Caco-2 (cell line): Measurements from ENCODE around the gene HTR1B. TPM values are rescaled to one million over a fixed set of nuclear protein-coding genes. Genes with fewer than 3 reads are reported as not detected.

ENCODE experiments used
- BruUV-seq: library from RNA; stranded (reverse); fragments of 400-500 nt; replicated peaks from 2 replicates; lab custom pipeline; 2021; lab: Mats Ljungman, UMichigan
- CTCF ChIA-PET: fragments of 300-600 bp; sonication (Branson Sonifier 250); formaldehyde crosslinking; loops from one replicate; lab custom pipeline; 2022; ENCODE audit warnings: antibody characterized with exemption; lab: Charles Lee
- POLR2A ChIA-PET: fragments of 300-600 bp; sonication (Branson Sonifier 250); formaldehyde crosslinking; loops from one replicate; lab custom pipeline; 2022; ENCODE audit warnings: antibody characterized with exemption; lab: Charles Lee
- DNase-seq, 2 experiments: peaks; one replicate each; pipeline versions ENCODE4 v3.0.0 to v3.0.0-alpha.2; 2020 to 2022
- H3K27me3 ChIP-seq: replicated peaks from 2 replicates; pipeline ENCODE4 v1.6.0; 2011; ENCODE audit warnings: low read length; ENCODE audit not compliant: control insufficient read depth, insufficient read depth
- H3K36me3 ChIP-seq: 2 replicates; pipeline ENCODE4 v1.5.1; 2011; ENCODE audit warnings: low read length; ENCODE audit not compliant: control insufficient read depth, insufficient read depth
- H3K4me1 ChIP-seq: fragments of 250-450 bp; sonication (Bioruptor Pico); 2 replicates; pipeline ENCODE4 v1.5.1; 2020; ENCODE audit warnings: mild to moderate bottlenecking
- H3K4me3 ChIP-seq: 2 replicates; pipeline ENCODE4 v1.5.1; 2011; ENCODE audit warnings: low read depth, mild to moderate bottlenecking, control low read depth, low read length
- H3K9me3 ChIP-seq: fragments of 250-450 bp; sonication (Bioruptor Pico); 2 replicates; pipeline ENCODE4 v1.5.1; 2020; ENCODE audit warnings: mild to moderate bottlenecking, moderate library complexity
- H3K27ac Mint-ChIP-seq: one replicate; pipeline ENCODE4 v1.8.0; 2022; ENCODE audit warnings: mixed read lengths; ENCODE audit not compliant: unreplicated experiment
- H3K27me3 Mint-ChIP-seq: one replicate; pipeline ENCODE4 v1.8.0; 2022; ENCODE audit warnings: mixed read lengths; ENCODE audit not compliant: insufficient read depth, unreplicated experiment
- H3K36me3 Mint-ChIP-seq: one replicate; pipeline ENCODE4 v1.8.0; 2022; ENCODE audit warnings: mild to moderate bottlenecking, mixed read lengths; ENCODE audit not compliant: insufficient read depth, unreplicated experiment
- H3K4me1 Mint-ChIP-seq: one replicate; pipeline ENCODE4 v1.8.0; 2022; ENCODE audit warnings: low read depth, mixed read lengths; ENCODE audit not compliant: unreplicated experiment
- H3K4me3 Mint-ChIP-seq: one replicate; pipeline ENCODE4 v1.8.0; 2022; ENCODE audit warnings: mild to moderate bottlenecking, moderate library complexity, mixed read lengths; ENCODE audit not compliant: unreplicated experiment
- H3K9me3 Mint-ChIP-seq: one replicate; pipeline ENCODE4 v1.8.0; 2022; ENCODE audit warnings: mixed read lengths; ENCODE audit not compliant: unreplicated experiment
- CTCF ChIP-seq, 2 experiments: fragments of 200-600 bp in 1 of 2; IDR thresholded peaks; 1 replicate in 1 of 2; 2 replicates in 1 of 2; pipeline versions ENCODE4 v1.5.1 to v1.8.0; 2011 to 2022; ENCODE audit warnings: antibody characterized with exemption in 1 of 2, control low read depth in 1 of 2, inconsistent platforms in 1 of 2, low read depth in 1 of 2, low read length in 1 of 2, mild to moderate bottlenecking in 1 of 2, moderate library complexity in 1 of 2; ENCODE audit not compliant: insufficient read depth in 1 of 2, severe bottlenecking in 1 of 2, unreplicated experiment in 1 of 2
- intact Hi-C: fragments of 100-400 bp; cut with micrococcal nuclease; formaldehyde crosslinking; loops from one replicate; pipeline ENCODE4 v1.10.0; 2022; ENCODE audit not compliant: unreplicated experiment
- total RNA-seq: library from RNA; stranded (reverse); gene quantifications from 2 replicates; pipeline ENCODE4 v1.2.3, GENCODE V29; 2022

The HTR1B gene
- total RNA-seq, 1 experiment from 2014 or later = not detected

DNA sequence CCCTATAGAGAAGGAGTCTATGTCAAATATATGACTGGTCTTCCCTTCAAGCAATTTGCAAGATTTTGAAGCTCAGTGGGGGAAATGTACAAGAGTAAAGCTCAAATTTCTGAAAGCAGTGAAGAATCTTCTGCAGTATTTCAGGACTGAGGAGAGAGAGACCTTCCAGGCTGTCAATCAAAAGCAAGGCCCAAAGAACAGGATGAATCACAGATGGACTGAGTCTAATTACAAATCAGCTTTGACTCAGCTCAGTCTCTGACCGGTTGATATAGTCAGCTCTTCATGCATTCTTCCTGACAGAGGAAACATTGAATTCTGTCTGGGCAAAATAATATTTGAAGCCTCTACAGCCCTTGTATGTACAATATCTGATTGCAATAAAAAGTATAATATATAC lies 7.7 kb upstream of the HTR1B start:
- Mint-ChIP-seq H3K27me3 (peaks cover 1% of the 10 kb centered on the region), H3K4me1 (no peaks in the 10 kb centered on the region), H3K27ac (no peak overlapping the region), H3K36me3 (no peaks in the 10 kb centered on the region), H3K9me3 (no peaks in the 10 kb centered on the region), H3K4me3 (no peak overlapping the region)
- Histone ChIP-seq H3K27me3 (no peaks in the 10 kb centered on the region), H3K4me1 (no peaks in the 10 kb centered on the region), H3K4me3 (no peak overlapping the region), H3K9me3 (no peaks in the 10 kb centered on the region), H3K36me3 (no peaks in the 10 kb centered on the region)
- DNase-seq = no peak
- ChIA-PET CTCF (no interaction called here), POLR2A (no interaction called here)
- no TSS peak for BruUV-seq
- TF ChIP-seq CTCF (IDR thresholded peaks at IDR 0.05; ENCODE audit: insufficient read depth in 1 of 2, low read depth in 1 of 2, low read length in 1 of 2, severe bottlenecking in 1 of 2, unreplicated experiment in 1 of 2) = no peak
- intact Hi-C loops = no loop called here

GRCh38 chr6:77468939-77469338 lies 5.6 kb upstream of the HTR1B start:
- no peaks in the 10 kb centered on the region for H3K27me3 ChIP-seq
- H3K9me3 Mint-ChIP-seq = no peaks in the 10 kb centered on the region
- intact Hi-C loops = no loop called here
- H3K4me1 ChIP-seq = no peaks in the 10 kb centered on the region
- no TSS peak for BruUV-seq
- DNase-seq = no peak
- H3K9me3 ChIP-seq = no peaks in the 10 kb centered on the region
- no peaks in the 10 kb centered on the region for H3K36me3 Mint-ChIP-seq
- no peak overlapping the region for H3K4me3 Mint-ChIP-seq
- no peaks in the 10 kb centered on the region for H3K4me1 Mint-ChIP-seq
- no peaks in the 10 kb centered on the region for H3K36me3 ChIP-seq
- peaks cover 3% of the 10 kb centered on the region for H3K27me3 Mint-ChIP-seq
- no peak overlapping the region for H3K4me3 ChIP-seq
- no peak for TF ChIP-seq CTCF (IDR thresholded peaks at IDR 0.05; ENCODE audit: insufficient read depth in 1 of 2, low read depth in 1 of 2, low read length in 1 of 2, severe bottlenecking in 1 of 2, unreplicated experiment in 1 of 2)
- ChIA-PET CTCF (no interaction called here), POLR2A (interaction anchor here (0.6 kb wide), 1 partner anchor 304 kb away, joined by 8 read pairs; no protein-coding TSS in a partner anchor)
- no peak overlapping the region for H3K27ac Mint-ChIP-seq

GRCh38 chr6:77466451-77467437 lies 3.5 kb upstream of the HTR1B start:
- Mint-ChIP-seq H3K27ac (no peak overlapping the region), H3K36me3 (no peaks in the 10 kb centered on the region), H3K9me3 (no peaks in the 10 kb centered on the region), H3K27me3 (peaks cover 3% of the 10 kb centered on the region), H3K4me1 (no peaks in the 10 kb centered on the region), H3K4me3 (no peak overlapping the region)
- CTCF ChIA-PET = no interaction called here
- POLR2A ChIA-PET = no interaction called here
- no peak for DNase-seq
- intact Hi-C loops = no loop called here
- Histone ChIP-seq H3K36me3 (no peaks in the 10 kb centered on the region), H3K27me3 (no peaks in the 10 kb centered on the region), H3K9me3 (no peaks in the 10 kb centered on the region), H3K4me3 (no peak overlapping the region), H3K4me1 (no peaks in the 10 kb centered on the region)
- no peak for TF ChIP-seq CTCF (IDR thresholded peaks at IDR 0.05; ENCODE audit: insufficient read depth in 1 of 2, low read depth in 1 of 2, low read length in 1 of 2, severe bottlenecking in 1 of 2, unreplicated experiment in 1 of 2)
- no TSS peak for BruUV-seq
